ENCODE measurements around the gene ZNF558.

Gene ZNF558

DNA sequence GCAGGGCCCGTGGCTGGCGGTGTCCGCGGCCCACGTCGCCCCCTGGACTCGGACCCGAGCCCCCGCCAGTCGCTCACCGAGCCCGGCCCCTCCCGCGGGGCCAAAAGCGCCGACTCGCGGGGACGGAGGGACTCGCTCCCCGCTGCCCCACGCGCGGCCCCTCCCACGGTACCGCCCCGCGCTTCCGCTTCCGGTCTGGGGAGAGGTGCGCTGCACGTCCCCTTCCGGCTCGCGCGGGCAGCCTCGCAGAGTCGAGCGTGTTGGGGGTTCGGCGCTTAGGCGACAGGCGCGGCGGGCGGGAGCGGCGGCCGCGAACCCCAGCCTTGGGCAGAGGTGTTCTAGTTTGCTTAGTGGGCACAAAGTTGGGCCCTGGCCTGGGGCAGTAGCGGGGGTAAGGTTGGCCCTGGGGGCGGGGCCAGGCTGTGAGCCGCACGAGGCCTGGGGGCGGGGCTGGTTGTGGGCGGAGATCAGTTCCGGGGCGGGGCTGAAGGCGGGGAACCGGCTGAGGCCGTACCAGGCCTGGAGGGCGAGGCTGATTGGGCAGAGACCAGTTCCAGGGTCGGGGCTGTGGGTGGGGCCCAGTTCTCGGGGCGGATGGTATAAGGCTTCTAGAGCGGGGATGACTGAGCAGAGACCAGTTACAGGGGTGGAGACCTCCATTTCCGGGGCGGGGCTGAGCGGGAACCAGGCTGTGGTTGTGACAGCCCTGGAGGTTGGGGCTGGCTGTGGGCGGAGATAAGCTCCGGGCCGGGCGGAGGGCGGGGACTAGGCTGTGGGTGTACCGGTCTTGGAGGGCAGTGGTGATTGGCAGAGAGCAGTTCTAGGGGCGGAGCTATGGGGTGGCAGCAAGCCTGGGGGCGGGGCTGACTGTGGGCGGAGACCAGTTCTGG lies at the start of gene ZNF558, which contains the start of gene MBD3L1:
ZNF558 (minus strand) TSS at position 173 of the 890 bp plus-strand sequence. CDS start 9,645 bp downstream, outside the sequence.
MBD3L1 (plus strand) TSS at position 246 of the 890 bp plus-strand sequence. CDS start 10,302 bp downstream, outside the sequence.
- peak; percentile 98 for DNase-seq (ENCODE audit: low read depth in 2 of 2)

- no peak for DNase-seq (ENCODE audit: low read depth in 2 of 2)
Observed at GRCh38 chr19:8881512-8881911, 49.4 kb upstream of the ZNF558 start.

- DNase-seq (ENCODE audit: low read depth in 2 of 2), result no peak
Observed at GRCh38 chr19:8880868-8881488, 48.9 kb upstream of the ZNF558 start.

DNA sequence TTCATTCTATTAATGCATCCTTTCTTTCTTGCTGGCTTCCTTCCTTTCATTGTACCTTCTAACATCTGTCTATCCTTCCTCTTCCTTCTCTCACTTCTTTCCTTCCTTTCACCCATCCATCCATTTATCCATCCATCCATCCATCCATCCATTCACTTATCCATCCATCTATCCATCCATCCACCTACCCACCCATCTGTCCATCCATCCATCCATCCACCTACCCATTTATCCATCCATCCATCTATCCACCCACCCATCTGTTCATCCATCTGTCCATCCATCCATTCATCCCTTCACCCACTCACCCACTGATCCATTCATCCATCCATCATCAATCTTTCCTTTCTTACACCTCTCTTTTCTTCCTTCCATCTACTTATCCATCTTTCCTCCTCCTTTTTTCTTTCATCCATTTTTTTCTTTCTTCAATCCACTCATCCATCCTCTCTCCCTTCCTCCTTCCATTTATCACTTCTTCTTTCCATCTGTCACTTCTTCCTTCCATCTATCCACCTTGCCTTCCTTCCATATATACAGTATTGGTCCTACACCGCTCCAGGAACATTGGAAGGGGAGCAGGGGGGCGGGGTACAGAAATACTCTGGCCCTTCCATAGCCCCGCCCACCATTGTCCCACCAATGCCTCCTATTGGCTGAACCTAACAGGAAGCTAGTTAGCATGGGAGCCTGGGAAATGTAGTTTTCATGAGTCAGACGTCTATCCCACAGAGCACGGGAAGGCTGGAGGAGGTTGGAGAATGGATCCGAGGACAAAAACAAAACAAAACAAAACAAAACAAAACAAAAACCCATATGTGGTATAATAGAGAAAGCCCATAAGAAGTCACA lies 46.0 kb upstream of the ZNF558 start:
- DNase-seq (ENCODE audit: low read depth in 2 of 2), result no peak

GRCh38 chr19:8866344-8866743 lies 34.2 kb upstream of the ZNF558 start:
- no peak for DNase-seq (ENCODE audit: low read depth in 2 of 2)

- no peak for DNase-seq (ENCODE audit: low read depth in 2 of 2)
Observed at GRCh38 chr19:8858260-8858659, 26.2 kb upstream of the ZNF558 start.

- no peak for DNase-seq (ENCODE audit: low read depth in 2 of 2)
Observed at GRCh38 chr19:8850488-8850887, 18.4 kb upstream of the ZNF558 start.

DNA sequence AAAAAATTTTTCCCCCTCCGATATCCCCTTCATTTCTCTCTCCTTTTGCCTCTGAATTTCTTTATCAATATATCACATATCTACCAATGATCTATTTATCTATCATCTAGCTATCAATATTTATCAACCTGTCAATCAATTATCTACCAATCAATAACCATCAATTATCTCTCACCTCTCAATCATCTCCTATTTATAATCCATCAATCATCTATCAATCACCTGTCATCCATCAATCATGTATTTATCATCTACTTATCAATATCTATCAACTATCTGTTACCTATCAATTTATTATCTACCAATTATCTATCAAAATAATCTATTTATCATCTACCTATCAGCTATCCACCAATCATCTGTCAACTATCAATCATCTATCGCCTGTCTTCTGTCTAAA lies 17.1 kb upstream of the ZNF558 start:
- no peak for DNase-seq (ENCODE audit: low read depth in 2 of 2)

DNA sequence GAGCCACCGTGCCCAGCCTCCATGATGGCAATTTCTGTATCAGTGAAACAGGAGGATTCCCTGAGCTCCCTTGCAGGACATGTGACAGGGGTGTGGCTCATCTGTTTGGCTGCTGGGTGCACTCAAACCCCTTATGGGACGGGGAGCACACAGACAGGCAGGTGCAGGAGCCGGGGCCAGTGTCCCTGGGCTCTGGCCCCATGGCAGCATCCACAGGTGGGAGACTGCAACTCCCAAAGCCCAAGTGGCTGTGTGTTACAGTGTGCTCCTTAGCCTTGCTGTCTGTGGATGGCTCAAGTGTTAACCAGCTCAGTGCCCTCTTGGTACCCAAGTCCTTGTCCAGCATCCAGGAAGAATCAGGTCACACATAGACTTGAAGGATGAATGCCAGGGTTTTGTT lies 14.7 kb upstream of the ZNF558 start:
- no peak for DNase-seq (ENCODE audit: low read depth in 2 of 2)

DNA sequence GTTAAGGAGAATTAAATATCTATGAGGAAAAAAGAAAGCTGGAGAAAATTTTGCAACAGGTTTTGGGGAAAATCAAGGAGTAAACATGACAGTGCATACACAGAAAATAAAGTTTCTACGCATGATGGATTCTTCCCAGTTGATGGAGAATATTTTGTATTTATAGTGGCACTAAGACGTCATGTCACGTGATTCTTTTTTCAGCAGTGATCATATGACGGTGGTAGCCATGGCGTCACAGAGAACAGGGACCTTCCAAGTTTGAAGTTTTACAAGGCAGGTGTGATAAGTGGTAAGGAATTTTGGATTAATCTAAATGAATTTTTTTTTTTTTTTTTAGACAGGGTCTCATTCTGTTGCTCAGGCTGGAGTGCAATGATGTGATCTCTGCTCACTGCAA lies 8.6 kb upstream of the ZNF558 start:
- DNase-seq (ENCODE audit: low read depth in 2 of 2), result no peak

DNA sequence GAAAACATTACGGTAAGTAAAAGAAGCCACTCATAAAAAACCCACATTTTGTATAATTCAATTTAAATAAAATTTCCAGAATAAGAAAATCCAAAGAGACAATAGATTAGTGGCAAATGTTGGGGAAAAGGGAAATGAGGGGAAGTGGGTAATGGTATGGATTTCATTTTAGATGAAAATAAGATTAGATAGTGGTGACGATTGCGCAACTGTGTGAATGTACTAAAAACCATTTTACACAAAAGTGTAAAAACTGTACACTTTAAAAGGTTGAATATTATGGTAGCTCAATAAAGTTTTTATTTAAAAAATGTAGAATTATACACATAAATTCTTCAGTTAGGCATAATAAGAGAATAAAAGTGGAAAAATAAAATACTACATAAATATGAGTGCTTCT lies 3.8 kb upstream of the ZNF558 start:
- DNase-seq (ENCODE audit: low read depth in 2 of 2), result no peak

GRCh38 chr19:8835446-8835845 lies 3.3 kb upstream of the ZNF558 start:
- DNase-seq (ENCODE audit: low read depth in 2 of 2), result no peak

DNA sequence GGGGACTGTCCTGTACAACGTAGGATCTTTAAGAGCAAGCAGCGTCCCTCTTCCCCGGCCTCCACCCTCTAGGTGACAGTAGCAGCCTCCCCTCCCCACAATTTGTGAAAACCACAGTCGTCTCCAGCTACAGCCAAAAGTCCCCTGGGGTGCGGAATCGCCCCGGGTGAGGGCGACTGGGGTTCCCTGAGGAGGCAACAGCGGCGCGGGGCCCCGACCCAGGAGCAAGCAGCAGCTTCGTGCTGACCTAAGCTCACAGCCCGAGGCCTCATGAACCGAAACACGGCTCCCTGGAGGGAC lies 322 bp downstream of the ZNF558 start:
- no peak for DNase-seq (ENCODE audit: low read depth in 2 of 2)

- no peak for DNase-seq (ENCODE audit: low read depth in 2 of 2)
Observed at GRCh38 chr19:8831373-8831772, 731 bp downstream of the ZNF558 start.

- no peak for DNase-seq (ENCODE audit: low read depth in 2 of 2)
Observed at GRCh38 chr19:8827277-8827676, 4.8 kb downstream of the ZNF558 start.

DNA sequence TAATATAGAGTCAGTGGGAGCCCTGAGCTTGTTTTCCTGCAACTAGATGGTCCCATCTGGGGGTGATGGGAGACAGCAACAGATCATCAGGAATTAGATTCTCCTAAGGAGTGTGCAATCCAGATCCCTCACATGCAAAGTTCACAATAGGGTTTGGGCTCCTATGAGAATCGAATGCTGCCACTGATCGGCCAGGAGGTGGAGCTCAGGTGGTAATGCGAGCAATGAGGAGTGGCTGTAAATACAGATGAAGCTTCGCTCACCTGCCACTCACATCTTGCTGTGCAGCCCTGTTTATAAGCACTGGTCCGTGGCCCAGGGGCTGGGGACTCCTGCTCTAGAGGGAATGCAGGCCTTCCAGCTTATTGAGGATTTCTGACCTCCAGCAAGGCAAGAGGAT lies 5.7 kb downstream of the ZNF558 start:
- no peak for DNase-seq (ENCODE audit: low read depth in 2 of 2)

DNA sequence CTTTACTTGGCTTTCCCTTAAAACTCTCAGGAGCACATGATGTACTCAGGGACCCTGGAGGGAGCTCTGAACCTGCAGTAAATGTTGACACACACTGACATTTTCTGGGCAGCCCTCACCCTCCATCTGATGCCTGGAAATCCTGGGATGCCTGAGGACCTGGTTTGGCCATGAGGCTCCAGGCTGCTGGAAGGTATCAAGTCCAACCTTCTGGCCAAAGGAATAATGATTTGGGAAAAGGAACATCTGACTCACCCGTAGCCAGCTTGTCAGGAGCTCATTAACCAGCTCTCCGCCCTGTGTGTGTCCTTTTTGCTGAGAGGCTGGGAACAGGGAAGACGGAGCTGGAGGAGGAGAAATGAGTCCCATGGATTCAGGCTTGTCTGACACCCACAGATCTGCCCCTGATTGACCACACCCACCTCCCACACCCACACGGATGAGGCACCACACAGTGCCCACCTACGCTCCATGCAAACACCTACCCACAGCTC lies 10.3 kb downstream of the ZNF558 start:
- no peak for DNase-seq (ENCODE audit: low read depth in 2 of 2)

DNA sequence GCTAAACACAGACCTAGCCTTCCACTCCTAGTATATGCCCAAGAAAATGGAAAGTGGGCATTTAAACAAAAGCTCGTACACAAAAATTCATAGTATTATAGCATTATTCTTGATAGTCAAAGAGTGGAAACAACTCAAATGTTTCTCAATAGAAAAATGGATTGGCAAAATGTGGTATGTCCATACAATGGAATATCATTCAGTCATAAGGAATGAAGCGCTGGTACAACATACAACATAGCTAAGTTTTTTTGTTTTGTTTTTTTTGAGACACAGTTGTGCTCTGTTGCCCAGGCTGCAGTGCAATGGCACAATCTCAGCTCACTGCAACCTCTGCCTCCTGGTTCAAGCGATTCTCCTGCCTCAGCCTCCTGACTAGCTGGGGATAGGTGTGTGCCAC lies 11.9 kb downstream of the ZNF558 start:
- DNase-seq (ENCODE audit: low read depth in 2 of 2), result no peak

GRCh38 chr19:8815780-8816179 lies 16.3 kb downstream of the ZNF558 start:
- no peak for DNase-seq (ENCODE audit: low read depth in 2 of 2)

DNA sequence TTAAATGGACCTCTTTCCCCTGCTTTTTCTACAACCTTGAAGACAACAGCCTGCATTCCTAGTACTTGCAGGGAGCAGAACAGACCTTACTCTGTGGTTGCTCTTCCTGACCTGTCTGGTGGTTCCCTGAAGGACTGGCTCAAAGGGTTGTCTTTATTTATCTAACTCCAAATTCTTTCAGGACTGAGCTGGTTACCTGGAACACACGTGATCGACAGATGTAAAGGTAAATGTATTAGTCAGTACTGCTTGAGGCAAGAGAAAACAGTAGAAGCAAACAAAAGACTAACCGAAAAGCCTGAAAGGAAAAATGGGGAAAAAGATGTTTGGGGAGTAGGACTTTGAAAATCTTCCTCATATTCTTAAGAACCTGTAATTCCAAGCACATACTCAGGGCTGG lies 17.9 kb downstream of the ZNF558 start:
- no peak for DNase-seq (ENCODE audit: low read depth in 2 of 2)

DNA sequence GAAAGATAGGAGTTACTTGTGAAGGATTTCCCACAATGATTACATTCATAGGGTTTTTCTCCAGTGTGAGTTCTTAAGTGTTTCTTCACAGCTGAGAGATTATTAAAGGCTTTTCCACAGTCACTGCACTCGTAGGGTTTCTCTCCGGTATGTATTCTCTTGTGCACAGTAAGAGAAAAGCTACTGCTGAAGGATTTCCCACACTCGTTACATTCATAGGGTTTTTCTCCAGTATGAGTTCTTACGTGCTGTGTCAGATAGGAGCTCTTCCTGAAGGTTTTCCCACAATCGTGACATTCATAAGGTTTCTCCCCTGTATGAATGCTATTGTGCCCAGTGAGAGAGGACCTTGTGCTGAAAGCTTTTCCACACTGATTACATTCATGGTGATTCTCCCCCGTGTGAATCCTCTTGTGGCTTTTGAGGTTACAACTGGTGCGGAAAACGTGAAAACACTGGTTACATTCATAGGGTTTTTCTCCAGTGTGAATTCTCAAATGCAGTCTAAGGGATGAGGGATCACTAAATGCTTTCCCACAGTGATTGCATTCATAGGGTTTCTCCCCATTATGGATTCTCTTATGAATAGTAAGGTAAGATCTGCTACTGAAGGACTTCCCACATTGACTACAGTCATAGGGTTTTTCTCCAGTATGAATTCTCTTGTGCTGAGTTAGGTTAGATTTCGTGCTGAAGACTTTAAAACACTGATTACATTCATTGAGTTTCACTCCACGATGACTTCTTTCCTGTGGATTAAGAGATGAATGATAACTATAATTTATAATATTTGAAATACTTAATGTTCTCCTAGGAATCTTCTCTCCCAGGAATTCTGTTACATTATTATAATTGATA lies 20.6 kb downstream of the ZNF558 start:
- no peak for DNase-seq (ENCODE audit: low read depth in 2 of 2)
